HG03103 (cell line): ENCODE results near the gene RGS18.
A peak's percentile ranks its signal among the peaks of the same experiment; 100 is the strongest.
"Not testable (repeated sequence)": the region's sequence is repeated elsewhere in the genome, so short reads cannot be mapped to it uniquely, and the experiment has no call there.

Experiments
- ATAC-seq: cut with Tn5 transposase; IDR thresholded peaks from one replicate; pipeline ENCODE4 v1.9.1; 2021; ENCODE audit warnings: low read depth; ENCODE audit not compliant: unreplicated experiment

Gene RGS18, protein sequence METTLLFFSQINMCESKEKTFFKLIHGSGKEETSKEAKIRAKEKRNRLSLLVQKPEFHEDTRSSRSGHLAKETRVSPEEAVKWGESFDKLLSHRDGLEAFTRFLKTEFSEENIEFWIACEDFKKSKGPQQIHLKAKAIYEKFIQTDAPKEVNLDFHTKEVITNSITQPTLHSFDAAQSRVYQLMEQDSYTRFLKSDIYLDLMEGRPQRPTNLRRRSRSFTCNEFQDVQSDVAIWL

GRCh38 chr1:192158181-192158580 is at the start of gene RGS18:
Gene RGS18, plus strand, starts transcription at chr1:192158462. Its CDS starts 176 bp downstream, at chr1:192158638.
- ATAC-seq, result peak; percentile 66

GRCh38 chr1:192109576-192109975 is 48.7 kb upstream of the RGS18 start:
- ATAC-seq, result no peak

GRCh38 chr1:192115000-192115399 is 43.3 kb upstream of the RGS18 start:
- ATAC-seq, result no peak

- no peak for ATAC-seq
Measured at GRCh38 chr1:192118881-192119405, 39.3 kb upstream of the RGS18 start.

DNA sequence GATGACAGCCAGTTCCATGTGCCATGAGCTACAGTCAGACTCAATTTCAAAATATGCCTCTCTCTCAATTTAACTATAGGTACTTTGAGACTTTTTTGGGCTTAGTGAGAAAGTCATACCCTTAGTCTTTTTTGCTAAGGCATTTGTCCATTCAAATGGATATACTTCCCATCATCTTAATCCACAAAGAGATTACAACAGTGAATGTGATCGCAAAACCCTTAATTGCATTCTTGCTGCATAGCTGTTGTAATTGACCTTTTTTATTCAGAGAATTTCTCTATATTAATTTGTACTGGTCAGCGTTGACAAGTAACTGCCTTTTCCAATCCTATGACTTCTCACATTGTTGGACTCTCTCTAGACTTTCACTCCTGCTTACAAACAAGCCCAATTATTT is 38.6 kb upstream of the RGS18 start:
- ATAC-seq, result no peak

DNA sequence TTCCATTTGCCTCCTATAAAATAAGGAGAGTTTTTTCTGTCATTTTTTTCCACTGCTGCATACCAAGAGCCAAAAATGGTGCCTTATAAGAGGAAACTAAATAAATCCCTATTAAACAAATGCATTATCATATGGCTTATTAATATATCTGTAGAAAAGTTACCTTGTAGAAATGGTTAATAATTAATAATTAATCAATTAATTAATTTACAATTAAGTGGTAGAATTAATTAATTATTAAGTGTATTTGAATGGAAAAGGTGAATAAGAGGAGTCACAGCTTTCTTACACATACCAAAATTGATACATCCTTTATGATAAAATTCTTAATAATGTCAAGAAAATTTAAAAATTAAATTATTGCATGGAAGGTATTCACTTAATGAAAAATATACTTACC is 35.6 kb upstream of the RGS18 start:
- no peak for ATAC-seq

GRCh38 chr1:192123212-192123611 is 35.0 kb upstream of the RGS18 start:
- no peak for ATAC-seq

GRCh38 chr1:192126030-192126619 is 32.1 kb upstream of the RGS18 start:
- ATAC-seq, result no peak

DNA sequence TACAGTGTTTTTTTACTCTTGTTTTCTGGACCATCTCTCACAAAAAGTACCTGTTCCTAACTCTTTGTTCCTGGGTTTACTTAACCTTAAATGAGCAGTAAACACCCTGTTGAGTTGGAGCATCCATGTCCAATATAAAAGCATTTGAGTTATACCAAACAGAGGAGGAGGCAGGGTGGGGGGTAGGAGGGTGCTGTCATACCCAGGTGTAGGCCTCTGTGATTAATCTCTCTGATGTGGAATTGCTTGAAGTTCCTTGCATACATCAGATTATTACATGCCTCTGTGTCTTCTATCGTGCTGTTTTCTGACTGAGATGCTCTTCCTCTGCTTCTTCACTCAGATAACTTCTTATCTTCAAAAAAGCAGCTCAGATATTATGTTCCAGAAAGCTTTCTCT is 28.1 kb upstream of the RGS18 start:
- no peak for ATAC-seq

GRCh38 chr1:192130865-192131264 is 27.4 kb upstream of the RGS18 start:
- not testable (repeated sequence) for ATAC-seq

DNA sequence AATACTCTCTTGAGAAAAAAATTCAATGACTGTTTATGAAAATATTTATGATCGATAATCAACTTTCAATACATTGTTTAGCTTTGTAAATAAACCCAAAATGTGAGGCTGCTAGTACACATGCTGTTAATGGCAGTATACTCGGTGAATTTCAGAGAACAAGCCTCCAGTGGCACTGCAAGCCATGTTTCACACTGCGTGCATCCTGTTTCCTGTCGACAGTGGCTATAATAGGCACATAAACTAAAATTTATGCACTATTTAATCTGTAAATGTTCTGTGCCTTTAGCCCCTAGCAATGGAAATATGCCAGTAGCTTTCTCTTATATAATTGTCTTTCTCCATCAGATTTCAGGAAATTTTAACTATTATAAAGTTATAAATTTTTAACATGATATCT is 26.3 kb upstream of the RGS18 start:
- no peak for ATAC-seq

GRCh38 chr1:192133350-192133926 is 24.8 kb upstream of the RGS18 start:
- no peak for ATAC-seq

DNA sequence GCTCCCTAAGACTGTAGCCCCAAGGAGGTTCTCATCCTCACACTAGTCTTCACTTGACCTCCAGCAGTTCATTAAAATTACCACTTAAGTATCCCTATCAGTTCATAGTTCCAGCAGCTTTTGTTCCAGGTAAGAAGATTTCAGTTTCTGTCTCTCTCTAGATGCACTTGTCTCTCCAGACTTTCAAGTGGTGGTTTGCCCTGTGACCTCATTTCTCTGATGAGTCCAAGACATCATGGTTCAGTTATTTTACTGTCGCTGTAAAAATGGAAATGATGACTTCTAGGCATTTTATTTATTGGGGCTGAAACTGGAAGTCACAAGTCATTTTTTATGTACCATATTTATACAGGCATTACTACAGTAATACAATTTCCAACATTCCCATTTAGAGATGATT is 17.9 kb upstream of the RGS18 start:
- no peak for ATAC-seq

DNA sequence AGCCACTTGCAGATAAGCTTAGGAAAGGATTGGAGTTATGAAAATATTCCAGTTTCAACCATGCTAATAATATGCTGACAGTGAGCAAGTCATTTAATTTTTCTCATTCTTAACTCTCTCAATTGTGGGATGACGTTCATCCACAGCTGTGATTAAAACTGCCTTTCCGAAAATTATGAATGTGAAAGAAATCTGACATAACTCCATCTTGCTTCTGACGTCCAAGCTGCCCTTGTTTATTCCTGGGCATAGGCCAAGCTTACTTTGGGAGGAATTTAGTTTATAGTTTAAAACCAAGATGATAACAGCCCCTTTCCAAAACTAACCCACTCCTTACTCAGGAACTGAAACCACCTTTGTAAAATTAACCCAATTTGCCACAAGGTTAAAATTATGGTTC is 11.0 kb upstream of the RGS18 start:
- ATAC-seq, result no peak

DNA sequence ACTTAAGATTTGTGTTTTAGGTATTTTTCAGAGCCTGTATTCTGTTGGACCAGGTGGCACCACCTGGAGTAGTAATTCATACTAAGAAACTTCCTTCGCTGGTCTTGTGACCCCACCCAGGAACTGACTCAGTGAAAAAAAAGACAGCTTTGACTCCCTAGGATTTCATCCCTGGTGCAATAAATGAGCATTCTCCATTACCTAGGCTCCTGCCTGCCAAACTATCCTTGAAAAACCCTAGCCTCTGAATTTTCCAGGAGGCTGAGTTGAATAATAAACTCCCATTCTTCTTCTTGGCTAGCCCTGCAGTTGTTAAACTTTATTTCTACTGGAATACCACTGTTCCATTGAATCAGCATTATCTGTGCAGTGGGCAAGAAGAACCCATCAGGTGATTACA is 10.6 kb upstream of the RGS18 start:
- no peak for ATAC-seq

DNA sequence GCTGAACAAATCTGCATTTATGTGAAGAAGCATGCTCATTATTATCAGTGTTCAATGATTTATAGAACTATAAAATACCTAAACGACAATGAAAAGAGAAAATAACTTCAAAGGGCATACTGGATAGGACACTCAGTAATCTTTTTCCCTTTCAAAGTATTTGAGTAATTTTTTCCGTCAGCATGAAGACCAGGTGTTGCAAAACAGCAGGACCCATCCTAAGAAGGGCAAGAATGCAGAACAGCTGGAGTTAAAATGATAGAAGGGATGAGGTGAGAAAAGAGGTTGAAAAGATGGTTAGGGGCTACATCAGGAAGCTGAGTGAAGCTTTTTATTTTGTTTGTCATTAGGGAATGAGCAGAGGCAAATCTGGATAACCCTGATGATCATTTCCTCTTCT is 7.1 kb upstream of the RGS18 start:
- no peak for ATAC-seq

DNA sequence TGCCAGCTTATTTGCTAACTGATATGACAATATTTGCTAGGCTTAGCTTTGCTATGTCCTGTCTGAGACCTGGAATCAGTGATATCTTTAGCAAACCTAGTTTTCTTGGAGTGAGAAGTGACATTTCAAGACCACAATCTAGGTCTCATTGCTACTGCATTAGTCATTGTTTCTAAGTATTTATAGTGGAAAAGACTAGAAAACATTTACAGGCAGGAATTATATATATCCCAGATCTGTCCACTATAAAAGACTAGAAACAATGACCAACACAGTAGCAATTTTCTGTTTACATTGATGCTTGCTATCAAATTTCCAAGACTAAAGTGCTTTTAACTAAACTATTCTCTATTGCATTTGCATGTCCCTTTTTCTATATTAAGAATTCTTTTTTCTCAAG is 5.0 kb upstream of the RGS18 start:
- ATAC-seq, result no peak

GRCh38 chr1:192157067-192157466 is 1.2 kb upstream of the RGS18 start:
- ATAC-seq, result no peak

- no peak for ATAC-seq
Measured at GRCh38 chr1:192159014-192159413, 752 bp downstream of the RGS18 start.

DNA sequence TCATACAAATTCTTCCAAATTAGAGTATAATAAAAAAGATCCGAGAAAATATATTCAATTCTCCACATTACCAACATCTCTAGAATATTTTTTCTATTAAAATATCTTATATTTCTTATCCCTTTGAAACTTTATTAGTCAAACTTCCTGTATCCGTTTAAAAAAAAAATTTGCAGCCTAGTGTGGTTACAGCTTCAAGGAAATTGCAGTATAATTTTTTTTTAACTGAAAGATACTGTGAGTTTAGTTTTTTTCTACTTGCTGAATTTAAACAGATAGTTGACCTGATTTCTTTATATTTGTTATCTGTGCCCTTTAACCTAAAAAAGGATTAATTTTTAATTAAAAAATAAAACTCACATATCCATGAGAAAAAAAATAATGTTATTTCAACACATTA is 1.5 kb downstream of the RGS18 start:
- no peak for ATAC-seq

DNA sequence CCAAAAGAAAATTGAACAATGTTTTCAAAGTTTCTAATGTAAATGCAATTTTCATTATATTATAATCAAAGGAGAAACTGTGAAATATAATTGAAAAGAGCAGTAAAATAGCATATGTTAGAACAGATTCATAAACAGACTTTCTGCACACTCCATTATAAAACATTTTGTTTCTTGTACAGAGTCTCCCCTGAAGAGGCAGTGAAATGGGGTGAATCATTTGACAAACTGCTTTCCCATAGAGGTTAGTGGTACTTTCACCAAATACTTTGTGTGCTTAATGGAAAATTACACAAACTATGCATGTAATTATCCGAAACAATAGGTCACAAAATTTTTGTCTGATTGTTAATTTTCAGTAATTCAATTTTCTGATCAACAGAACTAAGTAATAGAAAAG is 1.9 kb downstream of the RGS18 start:
- ATAC-seq, result no peak

- no peak for ATAC-seq
Measured at GRCh38 chr1:192161976-192162375, 3.7 kb downstream of the RGS18 start.
